ENCODE results near the gene MS4A5.
"Not testable (repeated sequence)": the region's sequence is repeated elsewhere in the genome, so short reads cannot be mapped to it uniquely, and the experiment has no call there.

The MS4A5 gene
- total RNA-seq: 0 reads per million in 4 experiments

GRCh38 chr11:60429272-60429671 is at the start of gene MS4A5:
TSS of gene MS4A5 (plus strand) at chr11:60429572. CDS start at chr11:60429675, 103 bp downstream.
- DNase-seq: no peak

- DNase-seq: no peak
These were observed 40.0 kb upstream of the MS4A5 start for GRCh38 chr11:60389279-60389910.

- no peak for DNase-seq
These were observed 39.0 kb upstream of the MS4A5 start for GRCh38 chr11:60390419-60390818.

- DNase-seq: no peak
These were observed 37.0 kb upstream of the MS4A5 start for GRCh38 chr11:60392361-60392760.

- DNase-seq: no peak
These were observed 36.4 kb upstream of the MS4A5 start for GRCh38 chr11:60393016-60393415.

GRCh38 chr11:60394666-60395380 is 34.5 kb upstream of the MS4A5 start:
- DNase-seq: no peak

- DNase-seq: no peak
These were observed 33.0 kb upstream of the MS4A5 start, which contains the start of gene MS4A14 for GRCh38 chr11:60396382-60396781. TSS of gene MS4A14 (plus strand) at chr11:60396459. CDS start at chr11:60396579, 120 bp downstream.

GRCh38 chr11:60396799-60397198 is 32.6 kb upstream of the MS4A5 start:
- DNase-seq: no peak

GRCh38 chr11:60420015-60420414 is 9.4 kb upstream of the MS4A5 start:
- DNase-seq: no peak

- DNase-seq: no peak
These were observed 6.8 kb upstream of the MS4A5 start for GRCh38 chr11:60422609-60423008.

GRCh38 chr11:60428517-60428916 is 855 bp upstream of the MS4A5 start:
- DNase-seq: no peak

GRCh38 chr11:60431251-60431650 is 1.9 kb downstream of the MS4A5 start:
- DNase-seq: no peak

GRCh38 chr11:60433401-60433800 is 4.0 kb downstream of the MS4A5 start:
- no peak for DNase-seq

- no peak for DNase-seq
These were observed 17.7 kb downstream of the MS4A5 start for GRCh38 chr11:60447070-60447469.

GRCh38 chr11:60447846-60448245 is 18.5 kb downstream of the MS4A5 start:
- no peak for DNase-seq

GRCh38 chr11:60451185-60451584 is 21.8 kb downstream of the MS4A5 start:
- not testable (repeated sequence) for DNase-seq

GRCh38 chr11:60454212-60454611 is 24.8 kb downstream of the MS4A5 start:
- DNase-seq: no peak

GRCh38 chr11:60455531-60456042 is 26.2 kb downstream of the MS4A5 start, which contains the start of gene MS4A1:
TSS of gene MS4A1 (plus strand) at chr11:60455847. CDS start at chr11:60462375, 6,528 bp downstream.
- DNase-seq: no peak

GRCh38 chr11:60457576-60457975 is 28.2 kb downstream of the MS4A5 start:
- DNase-seq: no peak

- no peak for DNase-seq
These were observed 30.0 kb downstream of the MS4A5 start for GRCh38 chr11:60459345-60459744.

- DNase-seq: no peak
These were observed 39.5 kb downstream of the MS4A5 start for GRCh38 chr11:60468829-60469228.

GRCh38 chr11:60469723-60470122 is 40.4 kb downstream of the MS4A5 start:
- DNase-seq: no peak

- DNase-seq: no peak
These were observed 47.7 kb downstream of the MS4A5 start for GRCh38 chr11:60477035-60477445.

- DNase-seq: no peak
These were observed 53.0 kb downstream of the MS4A5 start for GRCh38 chr11:60482361-60482760.
